Suprapubic skin (tissue), 4 donors: ENCODE measurements around the gene DGKE. TPM values are rescaled to one million over a fixed set of nuclear protein-coding genes. Genes with fewer than 3 reads are reported as not detected.
A peak's percentile ranks its signal among the peaks of the same experiment; 100 is the strongest.

Experiments
- DNase-seq, 2 donors: peaks; one replicate each; pipeline ENCODE4 v3.0.0-alpha.2; 2019; ENCODE audit warnings: low spot score in 2 of 2
- H3K27ac ChIP-seq: fragments of 200-600 bp; sonication (generic); one replicate; pipeline ENCODE4 v1.5.1; 2019
- H3K27me3 ChIP-seq: fragments of 200-600 bp; sonication (generic); one replicate; pipeline ENCODE4 v1.5.1; 2019
- H3K36me3 ChIP-seq: fragments of 200-600 bp; sonication (generic); one replicate; pipeline ENCODE4 v1.5.1; 2019
- H3K4me1 ChIP-seq: fragments of 200-600 bp; sonication (generic); one replicate; pipeline ENCODE4 v1.5.1; 2019
- H3K4me3 ChIP-seq: fragments of 200-600 bp; sonication (generic); one replicate; pipeline ENCODE4 v1.5.1; 2019; ENCODE audit warnings: mild to moderate bottlenecking
- H3K9me3 ChIP-seq: fragments of 200-600 bp; sonication (generic); one replicate; pipeline ENCODE4 v1.5.1; 2019
- EP300 ChIP-seq: sonication (generic); formaldehyde crosslinking; IDR thresholded peaks from one replicate; pipeline ENCODE4 v1.6.1; 2017; ENCODE audit warnings: antibody characterized with exemption
- POLR2A ChIP-seq, 2 donors: fragments of 450-650 bp; IDR thresholded peaks; one replicate each; pipeline ENCODE4 v1.6.1; 2017; ENCODE audit warnings: antibody characterized with exemption in 2 of 2, mild to moderate bottlenecking in 2 of 2, moderate library complexity in 2 of 2
- POLR2AphosphoS5 ChIP-seq, 3 donors: sonication (generic); formaldehyde crosslinking; IDR thresholded peaks; one replicate each; pipeline ENCODE4 v1.6.1; 2017; ENCODE audit warnings: antibody characterized with exemption in 3 of 3
- WGBS: methylation state at CpG from one replicate; pipeline ENCODE4 v1.1.5; 2018; 5-methylcytosine and 5-hydroxymethylcytosine counted together
- total RNA-seq, 4 donors: library from RNA; depleted of rRNA; stranded (reverse); fragments of >200 nt; gene quantifications; one replicate each; pipeline ENCODE4 v1.1.0, GENCODE V29; 2016
- TF ChIP-seq, protein P1 (sequence below), 2 donors: fragments of 200-600 bp in 1 of 2; fragments of 450-650 bp in 1 of 2; sonication (generic) in 1 of 2; IDR thresholded peaks; one replicate each; pipeline ENCODE4 v1.5.1; 2016 to 2019; ENCODE audit warnings: antibody characterized with exemption in 2 of 2, mild to moderate bottlenecking in 1 of 2, moderate library complexity in 1 of 2

The DGKE gene
- total RNA-seq, 4 donors from 2014 or later, result 3.4 to 7.7 (median 5.9) TPM

DNA sequence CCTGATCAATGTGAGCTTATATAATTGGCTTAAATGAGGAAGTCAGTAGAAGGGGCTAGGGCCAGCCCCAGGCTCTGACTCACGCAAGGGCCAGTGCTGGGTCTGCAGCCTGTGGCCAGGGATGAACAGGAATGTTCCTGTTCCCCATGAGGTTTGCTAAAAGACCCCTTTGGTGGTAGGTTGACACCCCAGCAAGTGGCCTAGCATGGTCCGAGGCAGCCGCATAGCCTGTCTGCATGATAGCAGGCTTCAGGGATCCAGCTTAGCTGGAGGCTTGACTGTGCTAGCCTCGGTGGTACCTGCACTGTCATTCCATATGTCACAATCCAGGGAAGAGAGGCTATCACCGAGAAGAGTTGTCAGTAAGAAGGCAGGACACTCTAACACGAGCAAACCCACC lies 56.4 kb downstream of the DGKE start:
- 91% methylated on average over 5 of the region's 6 CpGs for WGBS
- Histone ChIP-seq H3K36me3 (peaks cover 89% of the 10 kb centered on the region), H3K4me3 (no peak overlapping the region), H3K4me1 (peaks cover 4% of the 10 kb centered on the region), H3K27me3 (no peaks in the 10 kb centered on the region), H3K9me3 (no peaks in the 10 kb centered on the region), H3K27ac (no peak overlapping the region)
- no peak for DNase-seq
- TF ChIP-seq EP300, result no peak
- no peak for TF ChIP-seq POLR2A (IDR thresholded peaks at IDR 0.05)
- no peak for TF ChIP-seq POLR2AphosphoS5 (IDR thresholded peaks at IDR 0.05)
- TF ChIP-seq, protein P1, sequence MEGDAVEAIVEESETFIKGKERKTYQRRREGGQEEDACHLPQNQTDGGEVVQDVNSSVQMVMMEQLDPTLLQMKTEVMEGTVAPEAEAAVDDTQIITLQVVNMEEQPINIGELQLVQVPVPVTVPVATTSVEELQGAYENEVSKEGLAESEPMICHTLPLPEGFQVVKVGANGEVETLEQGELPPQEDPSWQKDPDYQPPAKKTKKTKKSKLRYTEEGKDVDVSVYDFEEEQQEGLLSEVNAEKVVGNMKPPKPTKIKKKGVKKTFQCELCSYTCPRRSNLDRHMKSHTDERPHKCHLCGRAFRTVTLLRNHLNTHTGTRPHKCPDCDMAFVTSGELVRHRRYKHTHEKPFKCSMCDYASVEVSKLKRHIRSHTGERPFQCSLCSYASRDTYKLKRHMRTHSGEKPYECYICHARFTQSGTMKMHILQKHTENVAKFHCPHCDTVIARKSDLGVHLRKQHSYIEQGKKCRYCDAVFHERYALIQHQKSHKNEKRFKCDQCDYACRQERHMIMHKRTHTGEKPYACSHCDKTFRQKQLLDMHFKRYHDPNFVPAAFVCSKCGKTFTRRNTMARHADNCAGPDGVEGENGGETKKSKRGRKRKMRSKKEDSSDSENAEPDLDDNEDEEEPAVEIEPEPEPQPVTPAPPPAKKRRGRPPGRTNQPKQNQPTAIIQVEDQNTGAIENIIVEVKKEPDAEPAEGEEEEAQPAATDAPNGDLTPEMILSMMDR (IDR thresholded peaks at IDR 0.05), result no peak

DNA sequence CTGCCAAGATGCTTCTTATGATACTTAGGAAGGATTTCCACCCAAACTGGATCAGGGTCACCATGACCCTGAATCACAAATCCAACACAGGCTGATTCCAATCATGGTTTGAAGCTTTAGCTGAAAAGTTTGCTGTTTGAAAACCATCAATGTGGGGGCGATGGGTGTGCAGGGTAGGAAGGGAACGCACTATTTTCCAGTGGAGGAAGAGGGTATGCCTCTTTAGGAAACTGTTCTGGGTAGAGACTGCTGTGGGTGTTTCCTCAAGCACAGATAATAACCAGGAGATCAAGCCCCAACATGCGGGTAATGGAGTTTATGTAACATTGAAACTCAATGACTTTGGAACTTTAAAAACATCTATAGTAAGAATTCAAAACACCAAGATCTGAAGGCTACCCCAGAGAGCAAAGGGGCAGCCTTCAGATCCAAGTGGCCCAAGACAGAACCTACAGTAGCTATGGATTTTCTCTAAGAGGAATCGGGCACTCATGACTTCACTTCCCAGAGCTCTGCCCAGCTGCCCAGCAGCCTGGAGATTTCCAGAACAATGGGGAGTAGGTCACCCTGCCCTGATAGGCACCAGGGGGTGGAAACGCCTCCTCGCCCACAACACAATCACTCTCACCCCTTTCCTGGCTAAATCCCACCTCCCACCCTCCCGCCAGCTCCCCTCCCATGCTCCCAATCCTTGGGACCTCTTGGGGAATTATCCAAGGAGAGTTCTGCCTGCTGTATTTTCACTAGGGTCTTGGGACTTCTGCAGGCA lies 57.1 kb downstream of the DGKE start:
- TF ChIP-seq EP300 (no peak), POLR2A (IDR thresholded peaks at IDR 0.05) (no peak)
- Histone ChIP-seq H3K36me3 (peaks cover 96% of the 10 kb centered on the region), H3K4me1 (peaks cover 4% of the 10 kb centered on the region), H3K27me3 (no peaks in the 10 kb centered on the region), H3K4me3 (no peak overlapping the region), H3K27ac (no peak overlapping the region), H3K9me3 (no peaks in the 10 kb centered on the region)
- WGBS, result 74% methylated on average over 7 of the region's 7 CpGs
- DNase-seq, result no peak

DNA sequence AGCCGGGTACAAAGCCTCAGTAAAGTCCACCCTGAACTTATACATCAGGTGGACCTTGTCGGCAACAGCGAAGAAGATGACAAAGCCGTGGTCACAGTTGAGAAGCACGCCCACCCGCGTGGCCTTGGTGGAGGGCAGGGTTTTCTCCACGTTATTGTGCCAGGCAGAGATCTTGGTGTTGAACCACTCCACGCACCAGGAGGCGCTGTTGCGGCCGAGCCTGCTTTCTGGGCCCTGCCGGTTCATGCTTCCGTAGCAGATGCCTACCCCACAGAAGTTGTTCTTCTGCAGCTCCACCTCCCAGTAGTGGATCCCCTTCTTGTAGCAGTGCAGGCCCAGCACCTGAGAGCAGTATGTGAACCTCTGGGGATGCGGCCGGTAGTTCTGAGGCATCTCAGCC lies 57.8 kb downstream of the DGKE start:
- peaks cover 95% of the 10 kb centered on the region for H3K36me3 ChIP-seq
- no peak overlapping the region for H3K27ac ChIP-seq
- peaks cover 4% of the 10 kb centered on the region for H3K4me1 ChIP-seq
- 82% methylated on average over 14 of the region's 16 CpGs for WGBS
- TF ChIP-seq POLR2A (IDR thresholded peaks at IDR 0.05), result no peak
- TF ChIP-seq, protein P1 (IDR thresholded peaks at IDR 0.05), result peak; percentile 14 to 43
- TF ChIP-seq POLR2AphosphoS5 (IDR thresholded peaks at IDR 0.05), result no peak
- TF ChIP-seq EP300, result no peak
- H3K27me3 ChIP-seq, result no peaks in the 10 kb centered on the region
- H3K9me3 ChIP-seq, result no peaks in the 10 kb centered on the region
- no peak overlapping the region for H3K4me3 ChIP-seq
- peak in 1 of 2 donors; percentile 47 for DNase-seq

DNA sequence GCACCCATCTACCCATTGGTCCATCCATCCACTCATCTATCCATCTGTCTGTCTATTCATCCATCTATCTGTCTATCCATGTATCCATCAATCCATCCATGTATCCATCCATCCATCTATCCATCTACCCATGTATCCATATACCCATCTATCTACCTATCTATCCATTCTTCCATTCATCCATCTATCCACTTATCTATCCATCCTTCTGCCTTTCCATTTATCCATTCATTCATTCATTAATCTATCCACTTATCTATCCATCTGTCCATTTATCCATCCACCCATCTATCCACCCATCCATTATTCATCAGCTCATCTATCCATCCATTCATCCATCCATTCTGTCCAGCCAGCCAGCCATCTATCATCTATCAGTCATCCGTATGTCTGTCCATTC lies 58.4 kb downstream of the DGKE start:
- H3K27me3 ChIP-seq, result no peaks in the 10 kb centered on the region
- peaks cover 4% of the 10 kb centered on the region for H3K4me1 ChIP-seq
- 100% methylated on average over 1 of the region's 1 CpG for WGBS
- no peak overlapping the region for H3K27ac ChIP-seq
- DNase-seq, result no peak
- TF ChIP-seq, protein P1 (IDR thresholded peaks at IDR 0.05), result no peak
- no peak for TF ChIP-seq EP300
- no peak for TF ChIP-seq POLR2A (IDR thresholded peaks at IDR 0.05)
- no peak for TF ChIP-seq POLR2AphosphoS5 (IDR thresholded peaks at IDR 0.05)
- peaks cover 96% of the 10 kb centered on the region for H3K36me3 ChIP-seq
- no peak overlapping the region for H3K4me3 ChIP-seq
- no peaks in the 10 kb centered on the region for H3K9me3 ChIP-seq

DNA sequence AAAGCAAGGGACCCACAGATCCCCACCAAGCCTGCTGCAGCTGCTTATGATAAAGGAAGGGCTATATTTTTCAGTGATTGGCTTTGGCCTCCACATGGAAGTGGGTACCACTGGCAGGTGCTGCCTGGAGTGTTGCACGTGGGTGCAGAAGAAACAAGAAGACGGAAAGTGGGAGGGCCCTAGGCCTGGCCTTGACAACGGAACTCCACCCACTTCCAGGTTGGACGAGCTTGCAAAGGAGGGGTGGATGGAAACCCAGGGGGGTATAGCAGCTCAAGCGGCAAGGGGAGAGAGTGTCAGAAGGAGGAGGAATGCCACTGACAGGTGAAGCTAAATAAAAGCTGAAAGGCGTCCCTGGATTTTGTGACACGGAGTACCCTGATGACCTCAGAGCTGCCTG lies 59.6 kb downstream of the DGKE start:
- no peak for DNase-seq
- Histone ChIP-seq H3K4me1 (peaks cover 4% of the 10 kb centered on the region), H3K36me3 (peaks cover 96% of the 10 kb centered on the region), H3K9me3 (no peaks in the 10 kb centered on the region), H3K27ac (no peak overlapping the region), H3K4me3 (no peak overlapping the region), H3K27me3 (no peaks in the 10 kb centered on the region)
- no peak for TF ChIP-seq EP300
- TF ChIP-seq POLR2A (IDR thresholded peaks at IDR 0.05), result no peak
- TF ChIP-seq, protein P1 (IDR thresholded peaks at IDR 0.05), result no peak
- no peak for TF ChIP-seq POLR2AphosphoS5 (IDR thresholded peaks at IDR 0.05)
- WGBS, result 82% methylated on average over 7 of the region's 7 CpGs
